ENCODE results near the gene SUV39H1.
"Not testable (repeated sequence)": the region's sequence is repeated elsewhere in the genome, so short reads cannot be mapped to it uniquely, and the experiment has no call there.

SUV39H1 gene

GRCh38 chrX:48696301-48696908, at the start of gene SUV39H1:
TSS of gene SUV39H1 (plus strand) at chrX:48696734. CDS start at chrX:48696785, 51 bp downstream.
- peak; percentile 65 for DNase-seq (ENCODE audit: low spot score)

GRCh38 chrX:48648336-48648751, 48.2 kb upstream of the SUV39H1 start:
- DNase-seq (ENCODE audit: low spot score) = peak; percentile 23

GRCh38 chrX:48649102-48649501, 47.4 kb upstream of the SUV39H1 start:
- no peak for DNase-seq (ENCODE audit: low spot score)

GRCh38 chrX:48652055-48652579, 44.4 kb upstream of the SUV39H1 start:
- not testable (repeated sequence) for DNase-seq (ENCODE audit: low spot score)

GRCh38 chrX:48654746-48655145, 41.8 kb upstream of the SUV39H1 start:
- not testable (repeated sequence) for DNase-seq (ENCODE audit: low spot score)

- not testable (repeated sequence) for DNase-seq (ENCODE audit: low spot score)
Measured at GRCh38 chrX:48659686-48660085, 36.8 kb upstream of the SUV39H1 start.

- DNase-seq (ENCODE audit: low spot score) = no peak
Measured at GRCh38 chrX:48663241-48663640, 33.3 kb upstream of the SUV39H1 start.

GRCh38 chrX:48664156-48664555, 32.4 kb upstream of the SUV39H1 start:
- no peak for DNase-seq (ENCODE audit: low spot score)

GRCh38 chrX:48665991-48666390, 30.5 kb upstream of the SUV39H1 start:
- DNase-seq (ENCODE audit: low spot score) = no peak

GRCh38 chrX:48666649-48667048, 29.9 kb upstream of the SUV39H1 start:
- DNase-seq (ENCODE audit: low spot score) = no peak

GRCh38 chrX:48667509-48667908, 29.0 kb upstream of the SUV39H1 start:
- no peak for DNase-seq (ENCODE audit: low spot score)

GRCh38 chrX:48668187-48668586, 28.3 kb upstream of the SUV39H1 start:
- DNase-seq (ENCODE audit: low spot score) = not testable (repeated sequence)

GRCh38 chrX:48676106-48676892, 20.2 kb upstream of the SUV39H1 start:
- DNase-seq (ENCODE audit: low spot score) = peak; percentile 73

GRCh38 chrX:48676893-48677270, 19.7 kb upstream of the SUV39H1 start:
- no peak for DNase-seq (ENCODE audit: low spot score)

GRCh38 chrX:48677516-48677915, 19.0 kb upstream of the SUV39H1 start:
- no peak for DNase-seq (ENCODE audit: low spot score)

- DNase-seq (ENCODE audit: low spot score) = not testable (repeated sequence)
Measured at GRCh38 chrX:48680467-48680866, 16.1 kb upstream of the SUV39H1 start.

GRCh38 chrX:48680925-48681324, 15.6 kb upstream of the SUV39H1 start:
- not testable (repeated sequence) for DNase-seq (ENCODE audit: low spot score)

GRCh38 chrX:48681539-48682183, 14.9 kb upstream of the SUV39H1 start:
- no peak for DNase-seq (ENCODE audit: low spot score)

- not testable (repeated sequence) for DNase-seq (ENCODE audit: low spot score)
Measured at GRCh38 chrX:48682795-48683194, 13.7 kb upstream of the SUV39H1 start.

GRCh38 chrX:48683411-48683982, 13.0 kb upstream of the SUV39H1 start, which contains the start of gene WAS:
TSS of gene WAS (plus strand) at chrX:48683799. CDS start at chrX:48683854, 55 bp downstream.
- no peak for DNase-seq (ENCODE audit: low spot score)

- DNase-seq (ENCODE audit: low spot score) = no peak
Measured at GRCh38 chrX:48684134-48684533, 12.4 kb upstream of the SUV39H1 start.

- DNase-seq (ENCODE audit: low spot score) = no peak
Measured at GRCh38 chrX:48685416-48685815, 11.1 kb upstream of the SUV39H1 start.

All from kidney capillary endothelial cell (primary cell).